ENCODE data around the gene MROH7. TPM values are rescaled to one million over a fixed set of nuclear protein-coding genes. Genes with fewer than 3 reads are reported as not detected.

The MROH7 gene
- total and polyA plus RNA-seq, 9 of the 15 experiments (the other 6 are each of a cell fraction or from before 2014, with no cell fraction given) = not detected

GRCh38 chr1:54671985-54672608 lies 30.5 kb downstream of the MROH7 start:
- Histone ChIP-seq H3K4me2 (ENCODE audit: insufficient read depth, low read length) (no peak overlapping the region), H2AFZ (ENCODE audit: low read depth, low read length) (no peak overlapping the region), H3K79me2 (ENCODE audit: control insufficient read depth, insufficient read depth, low read length) (no peaks in the 10 kb centered on the region), H4K20me1 (replicated peaks; ENCODE audit: control insufficient read depth, insufficient read depth, low read length) (0 out of 2 replicates have a peak, but pooled peaks cover 19% of the 10 kb centered on the region), H3K4me3 (no peak overlapping the region), H3K9ac (ENCODE audit: insufficient read depth in 1 of 2, low read depth in 2 of 2, low read length in 2 of 2) (no peak overlapping the region), H3K36me3 (ENCODE audit: control insufficient read depth, insufficient read depth, low read length) (no peaks in the 10 kb centered on the region), H3K27me3 (ENCODE audit: control insufficient read depth in 2 of 2, insufficient read depth in 2 of 2, low read length in 2 of 2) (peaks cover 13 to 19% of the 10 kb centered on the region in 2 experiments; a peak in 4 of 5 replicates), H3K9me1 (ENCODE audit: control insufficient read depth, insufficient read depth, low read length) (peaks cover 3% of the 10 kb centered on the region), H3K9me3 (replicated peaks; ENCODE audit: control insufficient read depth, insufficient read depth, low read depth, low read length) (no peaks in the 10 kb centered on the region), H3K4me1 (replicated peaks in 1 of 2; ENCODE audit: control insufficient read depth in 2 of 2, insufficient read depth in 2 of 2, low read length in 2 of 2) (no peaks in the 10 kb centered on the region), H3K27ac (ENCODE audit: extremely low read depth, low read depth, low read length) (no peak overlapping the region)
- ChIA-PET POLR2A (interaction anchor here (1.1 to 1.2 kb wide), 2 partner anchors 13 to 128 kb away, joined by 3 to 4 read pairs; no protein-coding TSS in a partner anchor), CTCF (ENCODE audit: low intra/inter-chr PET ratio) (interaction anchor here (0.6 to 2.3 kb wide), 6 partner anchors 116 to 398 kb away, joined by 3 to 25 read pairs (median 5); partner anchors contain the start of gene TTC22)
- peak; percentile 93 for ATAC-seq
- intact Hi-C loops (cut with micrococcal nuclease) = loop anchor here (1.0 to 10.0 kb wide), 3 partner anchors 120 to 323 kb away; partner anchors contain the start of gene BSND
- DNase-seq (ENCODE audit: extremely low read depth in 1 of 4, low spot score in 3 of 4) = peak; percentile 69 to 86 (median 80)
- FAIRE-seq = peak; percentile 84
- BruUV-seq (replicated peaks) = no TSS peak
- in situ Hi-C loops (cut with MboI) = no loop called here
- 3% methylated on average over 6 of the region's 6 CpGs for WGBS (ENCODE audit: insufficient coverage, low coverage, missing lambda C conversion rate)
- TF ChIP-seq ZNF740 (CRISPR knock-in tag; IDR thresholded peaks at IDR 0.05) (peak; percentile 78), ZNF740 (tag; IDR thresholded peaks at IDR 0.05) (no peak), TEAD1 (CRISPR knock-in tag; IDR thresholded peaks at IDR 0.05) (no peak), ZNF282 (CRISPR knock-in tag; IDR thresholded peaks at IDR 0.05) (no peak), RAD21 (CRISPR knock-in tag; conservative IDR thresholded peaks at IDR 0.05 in 1 of 2, IDR thresholded peaks at IDR 0.05 in 1 of 2) (peak; percentile 91 to 98), BCL6 (CRISPR knock-in tag; IDR thresholded peaks at IDR 0.05) (no peak), NEUROD1 (IDR thresholded peaks at IDR 0.05; ENCODE audit: borderline replicate concordance, low read depth, low read length, partially characterized antibody) (no peak), FOXO4 (CRISPR knock-in tag; IDR thresholded peaks at IDR 0.05) (no peak), MBD1 (CRISPR knock-in tag; IDR thresholded peaks at IDR 0.05) (no peak), POLR3A (IDR thresholded peaks at IDR 0.05; ENCODE audit: borderline replicate concordance, extremely low read depth, insufficient read depth, insufficient read length) (no peak), MAZ (CRISPR knock-in tag; conservative IDR thresholded peaks at IDR 0.05 in 1 of 2, IDR thresholded peaks at IDR 0.05 in 1 of 2) (peak; percentile 27 to 71; a peak in 2 of 4 replicates), PATZ1 (CRISPR knock-in tag; IDR thresholded peaks at IDR 0.05; ENCODE audit: borderline replicate concordance) (no peak)
